OCI-LY7 (cell line): ENCODE data around the gene MAP3K7CL.

ENCODE experiments used
- CTCF ChIP-seq: fragments of 200-600 bp; sonication (generic); conservative IDR thresholded peaks from 2 replicates; pipeline ENCODE4 v1.5.1; 2014; ENCODE audit warnings: mild to moderate bottlenecking, antibody characterized with exemption, low read length, moderate library complexity, mixed read lengths
- EZH2phosphoT487 ChIP-seq: fragments of 200-600 bp; sonication (generic); IDR thresholded peaks from 2 replicates; pipeline ENCODE4 v1.6.1; 2018; ENCODE audit warnings: low read depth, borderline replicate concordance, mild to moderate bottlenecking, mixed run types, antibody characterized with exemption, low read length, moderate library complexity, mixed read lengths

GRCh38 chr21:29219165-29219770 lies 88.8 kb downstream of the MAP3K7CL start:
- TF ChIP-seq CTCF = no peak
- no peak for TF ChIP-seq EZH2phosphoT487
